IMR-90 (cell line): ENCODE data around the gene RNF144A. TPM values are rescaled to one million over a fixed set of nuclear protein-coding genes. Genes with fewer than 3 reads are reported as not detected.

ENCODE experiments used
- ATAC-seq: fragments of 200-7000 bp; cut with Tn5 transposase; 2 replicates; pipeline ENCODE4 v1.9.1; 2020; ENCODE audit warnings: low read depth, mild to moderate bottlenecking, moderate library complexity
- BruUV-seq: library from RNA; stranded (reverse); fragments of 400-500 nt; replicated peaks from 2 replicates; lab custom pipeline; 2021; lab: Mats Ljungman, UMichigan
- CTCF ChIA-PET: fragments of 300-600 bp; formaldehyde crosslinking; extraction: SDS; loops from one replicate; lab custom pipeline; 2021; ENCODE audit warnings: antibody characterized with exemption; lab: Yijun Ruan, JAX
- POLR2A ChIA-PET: fragments of 300-600 bp; sonication (Branson Sonifier 250); formaldehyde crosslinking; loops from one replicate; lab custom pipeline; 2022; ENCODE audit warnings: antibody characterized with exemption; ENCODE audit not compliant: unreplicated experiment; lab: Charles Lee
- DNase-seq: peaks from one replicate; pipeline ENCODE4 v3.0.0; 2013
- H2AFZ ChIP-seq: replicated peaks from 2 replicates; pipeline ENCODE3; 2013; ENCODE audit warnings: low read length, mild to moderate bottlenecking; ENCODE audit not compliant: poor library complexity
- H2AK5ac ChIP-seq: 2 replicates; pipeline ENCODE4 v1.6.1; 2013; ENCODE audit warnings: low read depth, low read length, inconsistent platforms
- H2AK9ac ChIP-seq: replicated peaks from 2 replicates; pipeline ENCODE3; 2013; ENCODE audit warnings: mild to moderate bottlenecking, low read depth, low read length, moderate library complexity; ENCODE audit not compliant: poor library complexity
- H2BK120ac ChIP-seq: 2 replicates; pipeline ENCODE4 v1.6.1; 2013; ENCODE audit warnings: low read depth, low read length, inconsistent platforms
- H2BK15ac ChIP-seq: 3 replicates; pipeline ENCODE4 v1.6.1; 2013; ENCODE audit warnings: low read depth, low read length, inconsistent platforms
- H2BK20ac ChIP-seq: 2 replicates; pipeline ENCODE4 v1.6.1; 2013; ENCODE audit warnings: low read depth, mild to moderate bottlenecking, inconsistent platforms, low read length, moderate library complexity
- H2BK5ac ChIP-seq: 2 replicates; pipeline ENCODE4 v1.6.1; 2013; ENCODE audit warnings: mild to moderate bottlenecking, low read depth, low read length, inconsistent platforms; ENCODE audit not compliant: poor library complexity, severe bottlenecking
- H3K14ac ChIP-seq: replicated peaks from 2 replicates; pipeline ENCODE4 v1.6.1; 2013; ENCODE audit warnings: low read depth, low read length, inconsistent platforms
- H3K18ac ChIP-seq: 2 replicates; pipeline ENCODE4 v1.6.1; 2013; ENCODE audit warnings: low read depth, low read length, control low read depth
- H3K23ac ChIP-seq: 2 replicates; pipeline ENCODE4 v1.6.1; 2013; ENCODE audit warnings: low read depth, low read length, inconsistent platforms
- H3K27ac ChIP-seq: 2 replicates; pipeline ENCODE4 v1.5.1; 2013; ENCODE audit warnings: mild to moderate bottlenecking, control low read depth, low read length; ENCODE audit not compliant: insufficient read depth
- H3K27me3 ChIP-seq: 2 replicates; pipeline ENCODE4 v1.6.1; 2013; ENCODE audit warnings: low read length; ENCODE audit not compliant: control insufficient read depth, insufficient read depth
- H3K36me3 ChIP-seq: 2 replicates; pipeline ENCODE4 v1.6.1; 2013; ENCODE audit warnings: low read length, mixed read lengths; ENCODE audit not compliant: control insufficient read depth, insufficient read depth
- H3K4ac ChIP-seq: 2 replicates; pipeline ENCODE4 v1.6.1; 2013; ENCODE audit warnings: low read depth, low read length, inconsistent platforms
- H3K4me1 ChIP-seq: 2 replicates; pipeline ENCODE4 v1.6.1; 2013; ENCODE audit warnings: low read length, mixed read lengths; ENCODE audit not compliant: control insufficient read depth, insufficient read depth
- H3K4me2 ChIP-seq: 2 replicates; pipeline ENCODE4 v1.6.1; 2013; ENCODE audit warnings: low read depth, mild to moderate bottlenecking, control low read depth, low read length, moderate library complexity
- H3K4me3 ChIP-seq: 2 replicates; pipeline ENCODE4 v1.5.1; 2013; ENCODE audit warnings: low read depth, mild to moderate bottlenecking, control low read depth, low read length, moderate library complexity; ENCODE audit not compliant: insufficient read depth
- H3K56ac ChIP-seq: 2 replicates; pipeline ENCODE4 v1.6.1; 2013; ENCODE audit warnings: low read length, inconsistent platforms; ENCODE audit not compliant: insufficient read depth; ENCODE audit errors: extremely low read depth
- H3K79me1 ChIP-seq, 2 experiments: 2 replicates each; pipeline ENCODE4 v1.6.1; 2013; ENCODE audit warnings: low read length in 2 of 2, inconsistent platforms in 1 of 2, low read depth in 1 of 2
- H3K9ac ChIP-seq: 2 replicates; pipeline ENCODE4 v1.6.1; 2013; ENCODE audit warnings: low read depth, low read length, control low read depth
- H3K9me1 ChIP-seq: 2 replicates; pipeline ENCODE4 v1.6.1; 2013; ENCODE audit warnings: low read length, inconsistent platforms; ENCODE audit not compliant: insufficient read depth
- H3K9me3 ChIP-seq: 2 replicates; pipeline ENCODE4 v1.6.1; 2013; ENCODE audit warnings: low read length; ENCODE audit not compliant: control insufficient read depth, insufficient read depth
- H4K20me1 ChIP-seq: 2 replicates; pipeline ENCODE4 v1.6.1; 2013; ENCODE audit warnings: low read length, inconsistent platforms; ENCODE audit not compliant: insufficient read depth
- H4K5ac ChIP-seq: 2 replicates; pipeline ENCODE4 v1.6.1; 2013; ENCODE audit warnings: mild to moderate bottlenecking, low read depth, low read length, control low read depth
- H4K8ac ChIP-seq, 2 experiments: 2 replicates each; pipeline ENCODE4 v1.6.1; 2013; ENCODE audit warnings: low read depth in 2 of 2, low read length in 2 of 2, control low read depth in 1 of 2, inconsistent platforms in 1 of 2
- H4K91ac ChIP-seq: 2 replicates; pipeline ENCODE4 v1.6.1; 2013; ENCODE audit warnings: low read depth, low read length, inconsistent platforms; ENCODE audit not compliant: insufficient read depth
- POLR2A ChIP-seq: IDR thresholded peaks from 2 replicates; pipeline ENCODE4 v1.6.1; 2012; ENCODE audit warnings: mild to moderate bottlenecking, low read depth, low read length
- RAD21 ChIP-seq: IDR thresholded peaks from 2 replicates; pipeline ENCODE4 v1.6.1; 2012; ENCODE audit warnings: low read length, improper control_type of control experiment
- RFX5 ChIP-seq: IDR thresholded peaks from 2 replicates; pipeline ENCODE4 v1.8.0; 2012; ENCODE audit warnings: low read depth, mild to moderate bottlenecking, low read length, moderate library complexity
- WGBS, 2 experiments: methylation state at CpG; one replicate each; pipeline versions ENCODE4 v1.1.5 to v1.1.7; 2013; ENCODE audit warnings: missing lambda C conversion rate in 2 of 2; ENCODE audit not compliant: insufficient read length in 1 of 2; ENCODE audit errors: extremely low coverage in 2 of 2; 5-methylcytosine and 5-hydroxymethylcytosine counted together
- dilution Hi-C: fragments of 300-500 bp; cut with HindIII; formaldehyde crosslinking; loops from one replicate; pipeline ENCODE4 v1.14.3; 2018; ENCODE audit warnings: low sequenced_read_pairs; ENCODE audit not compliant: unreplicated experiment
- in situ Hi-C: fragments of 300-500 bp; cut with MboI; formaldehyde crosslinking; loops from 3 replicates; pipeline ENCODE4 v1.14.3; 2019; ENCODE audit warnings: low sequenced_read_pairs, inconsistent platforms, mixed read lengths
- intact Hi-C: fragments of 100-400 bp; cut with micrococcal nuclease; formaldehyde crosslinking; loops from 2 replicates; pipeline ENCODE4 v1.10.0; 2022
- polyA plus RNA-seq, 3 experiments: library from polyadenylated mRNA; depleted of rRNA; stranded (reverse); fragments of >200 nt; gene quantifications; 2 replicates each; pipeline ENCODE4 v1.2.3, GENCODE V29; 2012; ENCODE audit warnings: low replicate concordance in 1 of 3
- total RNA-seq: library from RNA; depleted of rRNA; stranded (reverse); fragments of >200 nt; gene quantifications from 2 replicates; pipeline ENCODE4 v1.2.3, GENCODE V29; 2012
- TF ChIP-seq, protein P1 (sequence below): conservative IDR thresholded peaks from 2 replicates; pipeline ENCODE4 v1.5.1; 2012; ENCODE audit warnings: mild to moderate bottlenecking, low read depth, low read length, improper control_type of control experiment
- TF ChIP-seq, protein P2 (sequence below): fragments of 150-350 bp; IDR thresholded peaks from 2 replicates; pipeline ENCODE4 v1.6.1; 2016; ENCODE audit warnings: low read depth, mild to moderate bottlenecking, low read length, moderate library complexity, borderline replicate concordance

Gene RNF144A
- total and polyA plus RNA-seq, 2 of the 4 experiments (the other 2 are of a cell fraction) = 0.18 to 0.26 TPM

DNA sequence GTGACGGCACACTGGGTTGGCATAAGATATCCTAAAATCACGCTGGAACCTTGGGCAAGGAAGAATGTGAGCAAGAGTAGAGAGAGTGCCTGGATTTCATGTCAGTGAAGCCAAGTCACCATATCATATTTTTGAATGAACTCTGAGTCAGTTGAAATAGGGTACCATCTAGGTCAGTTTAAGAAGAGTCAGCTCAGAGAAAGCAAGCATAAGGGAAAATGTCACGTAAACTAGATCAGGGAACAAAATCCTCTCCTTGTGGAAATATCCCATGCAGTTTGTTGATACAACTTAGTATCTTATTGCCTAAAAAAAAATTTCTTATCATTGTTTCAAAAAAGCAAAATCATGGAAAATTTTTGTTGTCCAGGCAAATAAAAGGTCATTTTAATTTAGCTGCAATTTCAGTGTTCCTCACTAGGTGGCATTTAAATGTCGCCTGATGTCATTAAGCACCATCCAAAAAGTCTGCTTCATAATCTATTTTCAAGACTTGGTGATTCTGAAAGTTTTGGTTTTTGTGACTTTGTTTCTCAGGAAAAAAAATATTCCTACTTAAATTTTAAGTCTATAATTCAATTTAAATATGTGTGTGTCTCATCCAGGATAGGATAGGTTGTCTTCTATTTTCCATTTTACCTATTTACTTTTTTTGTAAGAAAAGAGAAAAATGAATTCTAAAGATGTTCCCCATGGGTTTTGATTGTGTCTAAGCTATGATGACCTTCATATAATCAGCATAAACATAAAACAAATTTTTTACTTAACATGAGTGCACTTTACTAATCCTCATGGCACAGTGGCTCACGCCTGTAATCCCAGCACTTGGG is 20.1 kb upstream of the RNF144A start:
- BruUV-seq = no TSS peak
- no peak overlapping the region for H2AFZ ChIP-seq
- in situ Hi-C loops = no loop called here
- H3K4me3 ChIP-seq = no peak overlapping the region
- no peak overlapping the region for H3K18ac ChIP-seq
- H3K23ac ChIP-seq = no peak overlapping the region
- H3K27ac ChIP-seq = no peak overlapping the region
- no peaks in the 10 kb centered on the region for H3K79me1 ChIP-seq
- H3K4me2 ChIP-seq = no peak overlapping the region
- H3K27me3 ChIP-seq = no peaks in the 10 kb centered on the region
- H2BK120ac ChIP-seq = no peak overlapping the region
- intact Hi-C loops = loop anchor here (1.0 to 5.0 kb wide), 2 partner anchors 147 to 185 kb away; no protein-coding TSS in a partner anchor
- POLR2A ChIA-PET = no interaction called here
- no peak overlapping the region for H2BK15ac ChIP-seq
- H3K9me3 ChIP-seq = no peaks in the 10 kb centered on the region
- no peak overlapping the region for H4K8ac ChIP-seq
- WGBS, 2 experiments = no CpG with 5 or more reads among the region's 5 CpGs
- no peaks in the 10 kb centered on the region for H3K4me1 ChIP-seq
- H3K9ac ChIP-seq = no peak overlapping the region
- H2AK5ac ChIP-seq = no peak overlapping the region
- H2BK20ac ChIP-seq = no peak overlapping the region
- TF ChIP-seq RFX5 = no peak
- TF ChIP-seq, protein P1, sequence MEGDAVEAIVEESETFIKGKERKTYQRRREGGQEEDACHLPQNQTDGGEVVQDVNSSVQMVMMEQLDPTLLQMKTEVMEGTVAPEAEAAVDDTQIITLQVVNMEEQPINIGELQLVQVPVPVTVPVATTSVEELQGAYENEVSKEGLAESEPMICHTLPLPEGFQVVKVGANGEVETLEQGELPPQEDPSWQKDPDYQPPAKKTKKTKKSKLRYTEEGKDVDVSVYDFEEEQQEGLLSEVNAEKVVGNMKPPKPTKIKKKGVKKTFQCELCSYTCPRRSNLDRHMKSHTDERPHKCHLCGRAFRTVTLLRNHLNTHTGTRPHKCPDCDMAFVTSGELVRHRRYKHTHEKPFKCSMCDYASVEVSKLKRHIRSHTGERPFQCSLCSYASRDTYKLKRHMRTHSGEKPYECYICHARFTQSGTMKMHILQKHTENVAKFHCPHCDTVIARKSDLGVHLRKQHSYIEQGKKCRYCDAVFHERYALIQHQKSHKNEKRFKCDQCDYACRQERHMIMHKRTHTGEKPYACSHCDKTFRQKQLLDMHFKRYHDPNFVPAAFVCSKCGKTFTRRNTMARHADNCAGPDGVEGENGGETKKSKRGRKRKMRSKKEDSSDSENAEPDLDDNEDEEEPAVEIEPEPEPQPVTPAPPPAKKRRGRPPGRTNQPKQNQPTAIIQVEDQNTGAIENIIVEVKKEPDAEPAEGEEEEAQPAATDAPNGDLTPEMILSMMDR = peak; percentile 40
- TF ChIP-seq POLR2A = no peak
- 0 out of 2 replicates have a peak, but pooled peaks have one; percentile 27 for TF ChIP-seq RAD21
- TF ChIP-seq, protein P2, sequence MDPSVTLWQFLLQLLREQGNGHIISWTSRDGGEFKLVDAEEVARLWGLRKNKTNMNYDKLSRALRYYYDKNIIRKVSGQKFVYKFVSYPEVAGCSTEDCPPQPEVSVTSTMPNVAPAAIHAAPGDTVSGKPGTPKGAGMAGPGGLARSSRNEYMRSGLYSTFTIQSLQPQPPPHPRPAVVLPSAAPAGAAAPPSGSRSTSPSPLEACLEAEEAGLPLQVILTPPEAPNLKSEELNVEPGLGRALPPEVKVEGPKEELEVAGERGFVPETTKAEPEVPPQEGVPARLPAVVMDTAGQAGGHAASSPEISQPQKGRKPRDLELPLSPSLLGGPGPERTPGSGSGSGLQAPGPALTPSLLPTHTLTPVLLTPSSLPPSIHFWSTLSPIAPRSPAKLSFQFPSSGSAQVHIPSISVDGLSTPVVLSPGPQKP = no peak
- ATAC-seq (no peak), DNase-seq (peak; percentile 10)
- no peak overlapping the region for H3K14ac ChIP-seq
- no peak overlapping the region for H4K5ac ChIP-seq
- dilution Hi-C loops = no loop called here
- H2BK5ac ChIP-seq = no peak overlapping the region
- no peaks in the 10 kb centered on the region for H3K9me1 ChIP-seq
- H3K56ac ChIP-seq = no peak overlapping the region
- H3K36me3 ChIP-seq = no peaks in the 10 kb centered on the region
- no peak overlapping the region for H3K4ac ChIP-seq
- no peak overlapping the region for H2AK9ac ChIP-seq
- CTCF ChIA-PET = interaction anchor here (0.7 to 1.6 kb wide), 4 partner anchors 10 to 147 kb away, joined by 3 to 4 read pairs (median 4); no protein-coding TSS in a partner anchor
- H4K20me1 ChIP-seq = no peaks in the 10 kb centered on the region
- no peak overlapping the region for H4K91ac ChIP-seq
